ENCODE data around the gene FLNB. TPM values are rescaled to one million over a fixed set of nuclear protein-coding genes. Genes with fewer than 3 reads are reported as not detected.

The FLNB gene
- total RNA-seq, 2 donors from 2014 or later: 104 to 121 TPM

DNA sequence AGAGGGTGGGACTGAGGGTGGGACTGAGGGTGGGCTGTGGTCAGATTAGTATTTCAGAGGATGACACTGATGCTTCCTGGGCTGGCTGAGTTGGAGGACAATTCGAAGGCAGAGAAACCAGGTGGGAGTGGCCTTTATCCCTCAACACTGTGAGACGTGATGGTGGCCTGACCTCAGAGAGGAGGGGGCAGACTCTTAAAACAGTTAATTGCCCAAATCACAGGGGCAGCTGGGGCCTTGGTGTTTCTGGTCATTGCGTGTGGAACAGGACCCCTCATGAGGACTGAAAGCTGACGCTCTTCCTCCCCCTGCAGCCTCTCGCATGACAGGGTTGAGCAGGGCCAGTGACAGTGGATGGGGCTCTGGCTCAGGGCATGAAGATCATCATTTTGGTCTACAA lies 183.8 kb downstream of the FLNB start:
- H3K9me3 ChIP-seq: no peaks in the 10 kb centered on the region
- intact Hi-C loops (cut with DNase I): loop anchor here (5.0 kb wide), 1 partner anchor 105 kb away; no protein-coding TSS in a partner anchor
- no peaks in the 10 kb centered on the region for H3K36me3 ChIP-seq (replicated peaks in 1 of 2; ENCODE audit: insufficient read depth in 1 of 2, low read depth in 2 of 2)
- ATAC-seq (no peak), DNase-seq (no peak)
- TF ChIP-seq POLR2A (IDR thresholded peaks at IDR 0.05): no peak
- TF ChIP-seq, protein P1, sequence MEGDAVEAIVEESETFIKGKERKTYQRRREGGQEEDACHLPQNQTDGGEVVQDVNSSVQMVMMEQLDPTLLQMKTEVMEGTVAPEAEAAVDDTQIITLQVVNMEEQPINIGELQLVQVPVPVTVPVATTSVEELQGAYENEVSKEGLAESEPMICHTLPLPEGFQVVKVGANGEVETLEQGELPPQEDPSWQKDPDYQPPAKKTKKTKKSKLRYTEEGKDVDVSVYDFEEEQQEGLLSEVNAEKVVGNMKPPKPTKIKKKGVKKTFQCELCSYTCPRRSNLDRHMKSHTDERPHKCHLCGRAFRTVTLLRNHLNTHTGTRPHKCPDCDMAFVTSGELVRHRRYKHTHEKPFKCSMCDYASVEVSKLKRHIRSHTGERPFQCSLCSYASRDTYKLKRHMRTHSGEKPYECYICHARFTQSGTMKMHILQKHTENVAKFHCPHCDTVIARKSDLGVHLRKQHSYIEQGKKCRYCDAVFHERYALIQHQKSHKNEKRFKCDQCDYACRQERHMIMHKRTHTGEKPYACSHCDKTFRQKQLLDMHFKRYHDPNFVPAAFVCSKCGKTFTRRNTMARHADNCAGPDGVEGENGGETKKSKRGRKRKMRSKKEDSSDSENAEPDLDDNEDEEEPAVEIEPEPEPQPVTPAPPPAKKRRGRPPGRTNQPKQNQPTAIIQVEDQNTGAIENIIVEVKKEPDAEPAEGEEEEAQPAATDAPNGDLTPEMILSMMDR (IDR thresholded peaks at IDR 0.05): no peak
- 71 to 80% methylated on average over 4 to 5 of the region's 5 CpGs for WGBS, 2 donors
- no peak overlapping the region for H3K4me3 ChIP-seq
- H3K27me3 ChIP-seq: no peaks in the 10 kb centered on the region
- no peak overlapping the region for H3K27ac ChIP-seq
- H3K4me1 ChIP-seq: peaks cover 5% of the 10 kb centered on the region

DNA sequence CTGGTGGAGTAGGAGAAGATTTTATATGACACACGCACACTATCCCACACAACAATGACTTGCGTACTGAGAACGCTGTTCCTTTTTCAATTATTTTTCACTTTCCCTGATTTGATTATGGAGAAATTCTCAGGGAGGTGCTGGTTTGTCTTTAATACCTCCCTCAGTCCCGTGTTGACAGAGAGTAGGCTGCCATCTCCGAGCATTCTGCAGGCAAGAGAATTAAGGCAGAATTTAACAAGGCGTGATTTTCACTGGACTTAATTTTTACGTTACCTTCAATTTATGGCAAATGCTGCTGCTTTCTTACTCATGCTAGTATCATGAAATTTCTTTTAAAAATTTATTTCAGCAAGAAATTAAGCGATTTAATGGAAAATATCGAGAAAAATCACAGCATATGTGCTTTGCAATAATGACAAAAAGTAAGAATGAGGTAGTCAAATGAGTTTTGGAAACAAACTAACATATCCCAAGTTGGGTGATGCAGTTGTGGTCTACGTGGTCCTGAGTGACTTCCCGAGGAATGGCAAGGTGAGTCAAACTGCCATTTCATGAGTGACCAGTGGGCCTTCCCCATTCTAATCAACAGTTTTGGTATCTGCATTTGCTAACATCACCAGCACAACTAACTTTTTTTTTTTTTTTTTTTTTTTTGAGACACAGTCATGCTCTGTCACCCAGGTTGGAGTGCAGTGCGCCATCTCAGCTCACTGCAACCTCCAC lies 185.6 kb downstream of the FLNB start:
- intact Hi-C loops (cut with DNase I): loop anchor here (5.0 kb wide), 1 partner anchor 103 kb away; no protein-coding TSS in a partner anchor

DNA sequence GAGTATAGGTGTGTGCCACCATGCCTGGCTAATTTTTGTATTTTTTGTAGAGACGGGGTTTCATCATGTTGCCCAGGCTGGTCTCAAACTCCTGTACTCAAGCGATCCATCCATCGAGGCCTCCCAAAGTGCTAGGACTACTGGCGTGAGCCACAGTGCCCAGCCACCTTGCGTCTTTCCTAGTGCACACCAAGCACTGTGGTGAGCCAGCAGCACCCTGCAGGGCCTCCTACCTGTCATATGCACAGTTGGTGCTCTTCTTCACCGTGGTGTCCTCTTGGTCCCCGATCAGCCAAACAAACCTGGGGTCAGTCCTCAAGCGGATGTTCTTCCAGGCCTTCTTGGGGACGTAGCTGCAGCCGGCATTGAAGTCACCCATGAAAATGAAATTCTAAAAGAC lies 189.4 kb downstream of the FLNB start:
- DNase-seq (no peak), ATAC-seq (no peak)
- intact Hi-C loops (cut with DNase I): no loop called here
- Histone ChIP-seq H3K27me3 (no peaks in the 10 kb centered on the region), H3K36me3 (replicated peaks in 1 of 2; ENCODE audit: insufficient read depth in 1 of 2, low read depth in 2 of 2) (no peaks in the 10 kb centered on the region), H3K4me3 (no peak overlapping the region), H3K4me1 (no peaks in the 10 kb centered on the region), H3K27ac (no peak overlapping the region), H3K9me3 (no peaks in the 10 kb centered on the region)
- TF ChIP-seq, protein P1 (IDR thresholded peaks at IDR 0.05): no peak
- no peak for TF ChIP-seq POLR2A (IDR thresholded peaks at IDR 0.05)
- whole genome bisulfite sequencing, 2 donors: 90 to 91% methylated on average over 6 to 10 of the region's 10 CpGs

More for the DNA sequence above, 185.6 kb downstream of the FLNB start:
- Histone ChIP-seq H3K27me3 (no peaks in the 10 kb centered on the region), H3K36me3 (replicated peaks in 1 of 2; ENCODE audit: insufficient read depth in 1 of 2, low read depth in 2 of 2) (no peaks in the 10 kb centered on the region), H3K4me3 (no peak overlapping the region), H3K9me3 (no peaks in the 10 kb centered on the region), H3K27ac (no peak overlapping the region), H3K4me1 (no peaks in the 10 kb centered on the region)
- WGBS, 2 donors: 91 to 92% methylated on average over 12 of the region's 12 CpGs
- ATAC-seq (no peak), DNase-seq (no peak)
- TF ChIP-seq, protein P1 (IDR thresholded peaks at IDR 0.05): no peak
- TF ChIP-seq POLR2A (IDR thresholded peaks at IDR 0.05): no peak

DNA sequence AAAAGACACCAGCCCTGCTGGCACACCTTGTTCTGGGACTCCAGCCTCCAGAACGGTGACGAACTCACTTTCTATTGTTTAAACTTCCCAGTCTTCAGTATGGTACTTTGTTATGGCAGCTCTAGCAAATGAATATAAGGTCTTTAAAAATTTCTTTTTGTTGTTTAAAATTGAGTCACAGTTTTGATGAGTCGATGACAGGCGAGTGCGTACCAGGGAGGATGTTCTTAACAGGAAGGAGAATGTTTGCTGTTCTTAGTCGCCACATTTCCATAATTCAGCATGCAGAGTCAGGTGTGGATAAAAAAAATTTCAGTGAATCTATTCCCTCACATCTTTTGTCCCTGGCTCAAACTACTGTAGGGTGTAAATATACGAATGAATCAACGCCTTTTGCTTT lies 190.1 kb downstream of the FLNB start:
- intact Hi-C loops (cut with DNase I): no loop called here
- H3K27me3 ChIP-seq: no peaks in the 10 kb centered on the region

More for the DNA sequence above, 190.1 kb downstream of the FLNB start:
- ATAC-seq: no peak
- 85 to 88% methylated on average over 8 of the region's 8 CpGs for WGBS, 2 donors
- TF ChIP-seq, protein P1 (IDR thresholded peaks at IDR 0.05): no peak
- TF ChIP-seq POLR2A (IDR thresholded peaks at IDR 0.05): no peak
- H3K27ac ChIP-seq: no peak overlapping the region
- H3K4me3 ChIP-seq: no peak overlapping the region
- DNase-seq: no peak
- no peaks in the 10 kb centered on the region for H3K4me1 ChIP-seq
- no peaks in the 10 kb centered on the region for H3K36me3 ChIP-seq (replicated peaks in 1 of 2; ENCODE audit: insufficient read depth in 1 of 2, low read depth in 2 of 2)
- no peaks in the 10 kb centered on the region for H3K9me3 ChIP-seq
